Glomerular endothelial cell (primary cell): Measurements from ENCODE around the gene ECE1. TPM values are rescaled to one million over a fixed set of nuclear protein-coding genes. Genes with fewer than 3 reads are reported as not detected.
"Not testable (repeated sequence)": the region's sequence is repeated elsewhere in the genome, so short reads cannot be mapped to it uniquely, and the experiment has no call there.

Source experiments
- DNase-seq: peaks from one replicate; pipeline ENCODE4 v3.0.0-alpha.2; 2011; ENCODE audit warnings: low read depth, low spot score; ENCODE audit errors: extremely low read depth
- total RNA-seq: library from RNA; depleted of rRNA; stranded (reverse); fragments of >200 nt; gene quantifications from 2 replicates; pipeline ENCODE4 v1.2.3, GENCODE V29; 2015

Gene ECE1
- total RNA-seq, 1 donor from 2014 or later = 740 TPM

DNA sequence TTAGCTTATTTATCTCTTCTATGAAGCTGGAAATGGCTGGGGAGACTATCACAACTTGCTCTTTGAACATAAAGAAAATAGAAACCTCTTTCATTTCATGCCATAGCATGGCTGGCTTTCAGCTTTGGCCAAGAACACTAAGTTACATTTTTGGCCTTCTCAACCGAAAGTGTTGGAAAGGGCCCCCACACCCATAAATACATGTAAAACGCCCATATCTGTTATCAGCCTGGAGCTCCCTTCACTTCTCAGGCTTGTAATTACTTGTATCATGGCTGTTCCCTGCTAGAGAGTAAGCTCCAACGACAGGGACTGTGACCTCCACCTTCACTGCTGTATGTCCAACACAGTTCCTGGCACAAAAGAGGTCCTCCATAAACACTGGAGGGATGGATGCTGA, 100.8 kb downstream of the ECE1 start:
- DNase-seq = no peak

DNA sequence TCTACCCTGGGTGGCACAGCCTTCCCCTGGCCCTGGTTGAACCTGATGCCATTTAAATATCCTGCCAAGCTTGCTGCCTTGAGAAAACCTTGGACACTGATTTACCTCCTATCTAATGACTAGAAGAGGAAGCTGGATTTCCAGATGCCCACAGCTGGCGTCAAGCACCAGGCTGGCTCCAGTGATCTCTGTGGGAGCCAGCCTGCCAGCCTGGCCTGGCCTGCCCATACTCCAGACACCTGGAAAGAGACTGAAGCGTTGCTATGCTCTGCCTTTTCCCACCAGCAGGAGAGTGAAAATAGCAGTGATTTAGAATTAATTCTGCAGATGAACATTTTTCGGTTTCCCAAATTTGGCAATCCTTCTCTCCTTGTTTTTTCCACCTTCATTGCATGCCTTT, 102.0 kb downstream of the ECE1 start:
- no peak for DNase-seq

DNA sequence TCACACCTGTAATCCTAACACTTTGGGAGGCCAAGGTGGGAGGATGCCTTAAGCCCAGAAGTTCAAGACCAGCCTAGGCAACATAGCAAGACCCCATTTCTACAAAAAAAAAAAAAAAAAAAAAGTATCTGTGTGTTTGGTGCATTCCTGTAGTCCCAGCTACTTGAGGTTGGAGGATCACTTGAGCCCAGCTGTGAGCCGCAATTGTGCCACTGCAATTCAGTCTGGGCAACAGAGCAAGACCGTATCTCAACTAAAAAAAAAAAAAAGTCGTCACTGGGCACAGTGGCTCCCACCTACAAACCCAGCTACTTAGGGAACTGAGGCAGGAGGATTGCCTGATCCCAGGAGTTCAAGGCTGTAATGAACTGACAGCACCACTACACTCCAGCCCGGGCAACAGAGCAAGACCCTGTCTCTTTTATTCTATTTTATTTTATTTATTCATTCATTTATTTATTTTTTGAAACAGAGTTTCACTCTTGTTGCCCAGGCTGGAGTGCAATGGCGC, 105.0 kb downstream of the ECE1 start:
- DNase-seq = no peak

DNA sequence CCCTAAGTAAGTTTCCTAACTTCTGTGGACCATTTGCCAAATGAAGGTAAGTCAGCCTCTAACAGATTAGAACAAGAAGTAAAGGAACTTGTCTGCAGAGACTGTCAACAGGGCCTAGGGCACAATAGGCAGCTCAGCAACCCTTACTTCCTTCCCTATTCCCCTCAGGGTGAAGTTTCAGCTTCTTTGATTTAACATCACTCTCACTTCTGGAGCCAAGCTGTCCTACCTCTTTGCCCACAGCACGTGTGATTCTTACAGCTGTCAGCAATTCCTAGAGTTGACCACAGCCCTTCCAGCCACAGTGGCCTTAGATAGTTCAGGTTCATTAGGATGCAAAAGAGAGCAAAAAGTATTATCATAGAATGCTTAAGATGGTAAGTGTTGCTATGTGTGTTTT, 106.0 kb downstream of the ECE1 start:
- no peak for DNase-seq

DNA sequence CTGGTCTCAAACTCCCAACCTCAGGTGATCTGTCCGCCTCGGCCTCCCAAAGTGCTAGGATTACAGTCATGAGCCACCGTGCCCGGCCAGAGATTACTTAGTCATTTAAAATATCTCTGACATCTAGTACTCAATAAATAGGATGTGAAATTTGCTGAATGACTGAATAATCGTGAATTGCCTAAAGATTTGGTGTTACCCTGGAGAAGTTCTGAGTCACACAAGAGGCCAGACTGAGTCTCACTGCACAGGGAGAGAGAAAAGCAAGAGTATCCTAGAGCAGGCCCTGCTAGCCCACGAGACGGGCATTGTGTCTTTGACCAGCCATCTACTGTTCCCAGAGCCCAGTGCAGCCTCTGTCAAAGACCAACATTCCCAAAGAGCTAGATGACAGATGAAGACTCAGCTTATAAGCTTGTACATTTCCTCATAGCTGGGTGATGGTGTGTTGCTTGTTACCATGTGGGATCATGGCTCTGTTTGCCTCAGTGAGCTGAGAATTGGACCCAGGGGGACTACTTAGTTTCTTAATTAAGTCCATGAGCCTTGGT, 108.0 kb downstream of the ECE1 start:
- no peak for DNase-seq

DNA sequence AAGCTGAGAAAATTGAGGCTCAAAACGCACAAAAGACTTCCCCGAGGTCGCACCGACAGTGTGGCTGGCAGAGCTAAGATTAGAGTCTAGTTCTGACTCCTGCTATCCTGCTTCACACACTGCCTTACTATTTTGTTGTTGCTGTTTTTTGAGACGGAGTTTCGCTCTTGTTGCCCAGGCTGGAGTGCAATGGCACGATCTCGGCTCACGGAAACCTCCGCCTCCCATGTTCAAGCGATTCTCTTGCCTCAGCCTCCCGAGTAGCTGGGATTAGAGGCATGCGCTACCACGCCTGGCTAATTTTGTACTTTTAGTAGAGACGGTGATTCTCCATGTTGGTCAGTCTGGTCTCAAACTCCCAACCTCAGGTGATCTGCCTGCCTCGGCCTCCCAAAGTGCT, 112.0 kb downstream of the ECE1 start:
- DNase-seq = not testable (repeated sequence)

DNA sequence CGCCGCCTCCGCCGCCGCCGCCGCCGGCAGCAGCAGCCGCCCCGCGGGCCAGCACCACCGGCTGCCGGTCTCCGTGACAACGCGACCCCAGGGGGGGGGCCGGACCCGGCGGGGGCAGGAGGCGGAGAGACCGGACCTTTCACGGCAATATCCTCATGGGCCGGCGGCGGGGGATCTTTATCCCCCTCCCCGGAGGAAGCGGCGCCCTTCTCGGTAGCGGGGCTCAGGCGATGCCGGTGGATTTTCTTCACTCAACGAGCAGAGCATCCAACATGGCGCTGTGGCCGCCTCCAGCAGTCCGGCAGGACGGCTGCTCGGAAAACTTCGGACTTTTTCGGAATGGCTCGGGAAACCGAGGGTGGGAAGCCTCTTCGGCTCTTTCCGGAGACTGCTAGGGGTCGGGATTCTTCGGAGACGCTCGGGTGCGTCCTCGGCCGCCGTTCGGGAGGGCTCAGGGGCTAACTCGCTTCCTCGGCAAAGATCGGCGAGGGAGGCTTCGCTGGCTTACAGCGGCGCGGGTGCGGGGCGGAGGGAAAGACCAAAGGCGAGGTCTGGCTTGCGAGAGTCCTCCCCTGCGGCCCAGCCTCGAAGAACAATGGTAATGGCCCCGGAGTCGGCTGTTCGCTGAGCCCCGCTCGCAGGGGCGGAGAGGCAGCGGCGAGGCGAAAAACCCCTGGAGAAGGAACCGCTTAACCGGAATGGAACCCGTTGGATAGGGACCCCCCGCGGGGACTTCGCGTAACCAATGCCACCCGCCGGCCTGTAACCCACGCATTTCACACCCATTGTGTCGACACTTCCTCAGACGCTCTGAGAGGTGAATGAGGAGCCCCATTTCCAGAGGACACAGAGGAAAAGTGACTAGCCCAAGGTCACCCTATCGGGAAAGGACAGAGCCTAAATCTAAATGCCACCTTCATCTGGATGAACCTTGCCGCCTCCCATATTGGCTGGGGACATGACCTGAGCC, 113.4 kb downstream of the ECE1 start, which contains the start of gene EIF4G3:
Gene EIF4G3, minus strand, starts transcription at position 312 of the 970 bp plus-strand sequence. CDS start 174,155 bp downstream, outside the sequence.
- peak; percentile 91 for DNase-seq

DNA sequence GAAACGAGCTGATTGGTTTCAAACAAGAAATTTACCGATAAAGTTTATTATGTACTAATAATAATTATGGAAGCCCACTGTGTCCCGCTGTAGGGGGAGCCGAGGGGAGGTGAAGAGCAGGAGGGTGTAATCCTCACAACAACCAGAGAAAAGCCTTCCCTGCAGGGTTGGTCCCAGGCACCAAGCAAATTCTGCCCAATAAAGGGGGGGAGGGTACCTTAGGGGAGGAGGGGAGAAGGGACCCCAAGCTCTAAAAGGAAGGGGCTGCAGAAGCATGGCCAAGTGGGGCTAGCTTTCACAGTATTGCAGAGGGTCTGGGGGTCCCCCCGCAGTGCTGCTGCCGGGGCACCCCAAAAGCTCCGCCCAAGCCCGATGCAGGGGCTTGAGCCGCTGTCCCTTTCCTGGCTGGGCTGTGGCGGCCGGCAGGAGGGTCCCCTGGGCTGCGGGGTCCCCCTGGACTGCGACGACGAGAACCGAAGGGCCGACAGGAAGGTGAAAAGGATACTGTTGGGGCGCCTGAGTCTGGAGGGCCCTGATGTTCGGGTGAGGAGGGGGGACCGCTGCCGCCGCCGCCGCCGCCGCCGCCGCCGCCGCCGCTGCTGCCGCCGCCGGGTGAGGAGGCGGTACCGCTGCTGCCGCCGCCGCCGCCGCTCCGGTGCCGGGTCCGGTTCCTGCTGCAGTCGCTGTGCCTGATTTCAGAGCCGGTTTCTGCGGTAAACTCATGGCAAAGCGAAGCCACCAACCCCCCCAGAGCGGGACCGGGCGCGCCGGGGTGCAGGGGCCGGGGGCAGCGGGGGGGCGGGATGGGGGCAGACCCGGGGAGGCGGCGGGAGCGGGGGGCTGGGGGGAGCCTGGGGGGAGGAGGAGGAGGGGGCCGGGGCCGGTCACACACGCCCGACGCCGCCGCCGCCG, 114.3 kb downstream of the ECE1 start:
- DNase-seq = no peak

DNA sequence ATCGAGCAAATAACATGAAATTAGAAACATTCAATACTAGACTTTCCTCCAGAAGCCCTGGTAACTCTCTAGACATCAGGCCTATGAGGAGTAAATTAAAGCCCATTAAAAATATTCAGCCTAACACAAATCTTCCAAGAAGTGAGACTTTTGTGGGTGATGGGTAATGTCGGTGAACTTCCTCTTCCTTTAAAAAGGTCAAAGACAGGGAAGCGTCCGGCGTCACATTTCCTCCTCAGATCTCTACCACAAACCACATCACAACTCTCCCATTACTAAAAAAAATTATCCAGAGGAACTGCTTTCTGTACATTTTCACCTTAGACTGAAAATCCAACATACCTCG, 115.0 kb downstream of the ECE1 start:
- no peak for DNase-seq

DNA sequence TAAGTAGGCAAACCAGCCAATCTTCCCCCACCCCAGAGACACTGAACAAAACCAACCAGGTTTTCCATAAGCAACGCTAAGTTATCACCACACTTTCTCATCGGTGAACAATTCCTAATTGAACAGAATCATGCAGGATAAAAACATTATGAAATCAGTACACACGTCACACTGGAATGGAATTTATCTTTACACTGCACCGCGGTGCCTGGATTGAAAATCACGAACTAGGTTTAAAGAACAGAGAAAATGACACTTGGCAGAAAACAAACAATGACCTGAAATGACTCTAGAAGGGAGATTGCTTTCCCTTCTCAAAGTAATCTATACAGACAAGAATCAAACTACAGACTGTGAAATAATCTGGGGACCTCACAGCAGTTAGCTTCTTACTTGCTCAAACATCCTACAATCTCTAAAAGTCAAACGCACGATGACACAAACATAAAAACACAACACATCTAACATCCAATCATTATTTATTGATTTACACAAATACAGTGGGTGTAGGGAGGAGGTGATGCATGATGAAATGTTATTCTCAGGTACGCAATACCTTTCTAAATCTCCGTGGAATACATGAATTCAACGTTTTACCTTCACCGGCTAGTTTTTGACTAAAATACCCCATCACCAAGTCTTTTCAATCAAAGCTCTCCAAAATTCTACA, 115.5 kb downstream of the ECE1 start:
- DNase-seq = no peak

DNA sequence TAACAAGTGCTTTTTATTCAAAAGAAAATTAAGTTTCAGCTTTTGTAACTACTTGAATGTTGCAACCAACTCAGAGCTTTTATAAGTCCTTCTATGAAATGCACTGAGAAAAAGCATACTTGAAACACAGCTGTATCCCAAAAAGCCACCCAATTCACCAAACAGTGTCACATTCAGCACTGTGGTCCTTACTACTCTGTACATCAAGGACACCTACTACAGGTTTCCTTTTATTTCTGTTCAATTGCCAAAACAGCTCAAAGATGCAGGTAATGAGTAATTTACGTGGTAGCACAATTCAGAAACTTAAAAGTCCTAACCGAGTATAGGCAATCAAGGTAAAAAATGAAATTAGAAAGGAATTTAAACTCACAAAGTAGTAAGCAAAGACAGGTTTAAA, 116.0 kb downstream of the ECE1 start:
- DNase-seq = no peak

DNA sequence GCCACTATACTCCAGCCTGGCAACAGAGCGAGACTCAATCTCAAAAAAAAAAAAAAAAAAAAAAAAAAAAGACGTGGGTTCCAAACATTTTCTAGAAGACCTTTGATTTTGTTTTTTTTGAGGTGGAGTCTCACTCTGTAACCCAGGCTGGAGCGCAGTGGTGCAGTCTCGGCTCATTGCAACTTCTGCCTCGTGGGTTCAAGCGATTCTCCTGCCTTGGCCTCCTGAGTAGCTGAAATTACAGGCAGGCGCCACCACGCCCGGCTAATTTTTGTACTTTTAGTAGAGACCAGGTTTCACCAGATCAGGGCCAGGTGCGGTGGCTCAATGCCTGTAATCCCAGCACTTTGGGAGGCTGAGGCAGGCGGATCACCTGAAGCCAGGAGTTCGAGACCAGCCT, 117.2 kb downstream of the ECE1 start:
- DNase-seq = not testable (repeated sequence)

DNA sequence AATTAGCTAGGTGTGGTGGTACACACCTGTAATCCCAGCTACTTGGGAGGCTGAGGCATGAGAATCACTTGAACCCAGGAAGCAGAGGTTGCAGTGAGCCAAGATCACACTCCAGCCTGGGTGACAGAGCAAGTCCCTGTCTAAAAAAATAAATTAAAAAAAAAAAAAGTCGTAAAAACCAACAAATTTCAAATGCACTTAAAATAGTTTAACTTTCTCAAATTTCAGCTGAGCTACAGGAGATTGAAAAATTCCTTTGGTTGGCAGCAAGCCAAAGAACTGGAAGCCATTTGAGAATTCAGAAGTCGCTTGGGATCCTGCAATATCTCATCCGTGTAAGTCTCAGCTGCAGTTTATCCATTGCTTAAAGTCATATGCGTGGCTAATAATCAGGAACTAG, 119.4 kb downstream of the ECE1 start:
- not testable (repeated sequence) for DNase-seq

DNA sequence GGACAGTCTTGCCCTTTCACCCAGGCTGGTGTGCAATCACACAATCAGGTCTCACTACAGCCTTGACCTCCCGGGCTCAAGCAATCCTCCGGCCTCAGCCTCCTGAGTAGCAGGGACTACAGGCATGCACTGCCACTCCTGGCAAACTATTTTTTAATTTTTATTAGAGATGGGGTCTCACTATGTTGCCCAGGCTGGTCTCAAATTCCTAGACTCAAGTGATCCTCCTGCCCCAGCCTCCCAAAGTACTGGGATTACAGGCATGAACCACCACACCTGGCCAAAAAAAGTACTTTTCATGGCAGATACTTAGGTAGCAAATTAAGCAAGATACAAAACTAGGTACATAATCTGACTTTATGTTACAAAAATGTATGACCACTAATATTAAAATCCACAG, 121.8 kb downstream of the ECE1 start:
- DNase-seq = no peak

Other genes starting within 250 kb of the ECE1 start
- 44.0 and 62.9 TPM in 2 replicates for gene EIF4G3, start 113.6 kb downstream of the ECE1 start, total RNA-seq
- gene NBPF3, start 149.7 kb upstream of the ECE1 start, total RNA-seq = 10.0 and 13.9 TPM in 2 replicates
- gene ALPL, start 219.0 kb upstream of the ECE1 start, total RNA-seq = 1.3 and 5.9 TPM in 2 replicates